NK-92 treated with Interleukin-12 subunit alpha and Interleukin-12 subunit beta, amount 100 ng/mL, for 24 hours (cell line): ENCODE measurements around the gene ASIC1.
A peak's percentile ranks its signal among the peaks of the same experiment; 100 is the strongest.

Experiments
- DNase-seq: peaks from one replicate; lab custom pipeline; 2025; lab: John Stamatoyannopoulos, UW

The ASIC1 gene

GRCh38 chr12:50084775-50085614 lies 27.6 kb downstream of the ASIC1 start, which contains the start of gene SMARCD1:
SMARCD1 (plus strand) TSS chr12:50085342; CDS start chr12:50085370, 28 bp downstream.
- peak; percentile 78 for DNase-seq

GRCh38 chr12:50085615-50086072 lies 28.2 kb downstream of the ASIC1 start:
- no peak for DNase-seq

GRCh38 chr12:50086148-50086547 lies 28.8 kb downstream of the ASIC1 start:
- no peak for DNase-seq

- no peak for DNase-seq
Measured at GRCh38 chr12:50087151-50087550, 29.8 kb downstream of the ASIC1 start.

- no peak for DNase-seq
Measured at GRCh38 chr12:50087995-50088394, 30.6 kb downstream of the ASIC1 start.

GRCh38 chr12:50088577-50089335 lies 31.4 kb downstream of the ASIC1 start:
- peak; percentile 13 for DNase-seq

GRCh38 chr12:50089730-50090129 lies 32.3 kb downstream of the ASIC1 start:
- DNase-seq, result no peak

- no peak for DNase-seq
Measured at GRCh38 chr12:50090391-50090790, 33.0 kb downstream of the ASIC1 start.

GRCh38 chr12:50097952-50098351 lies 40.6 kb downstream of the ASIC1 start:
- no peak for DNase-seq

- DNase-seq, result no peak
Measured at GRCh38 chr12:50099302-50100008, 42.1 kb downstream of the ASIC1 start.

- DNase-seq, result no peak
Measured at GRCh38 chr12:50100561-50100960, 43.2 kb downstream of the ASIC1 start.

- DNase-seq, result no peak
Measured at GRCh38 chr12:50101663-50102062, 44.3 kb downstream of the ASIC1 start.

- no peak for DNase-seq
Measured at GRCh38 chr12:50102131-50102531, 44.7 kb downstream of the ASIC1 start.

GRCh38 chr12:50102646-50103309 lies 45.4 kb downstream of the ASIC1 start:
- DNase-seq, result no peak

GRCh38 chr12:50103351-50103750 lies 46.0 kb downstream of the ASIC1 start:
- no peak for DNase-seq

- no peak for DNase-seq
Measured at GRCh38 chr12:50103767-50104321, 46.4 kb downstream of the ASIC1 start, which contains the start of gene GPD1. GPD1 (plus strand) TSS chr12:50104008; CDS start chr12:50104051, 43 bp downstream.

- no peak for DNase-seq
Measured at GRCh38 chr12:50104417-50105366, 47.3 kb downstream of the ASIC1 start.

- no peak for DNase-seq
Measured at GRCh38 chr12:50105913-50106450, 48.6 kb downstream of the ASIC1 start.

- no peak for DNase-seq
Measured at GRCh38 chr12:50106907-50107306, 49.5 kb downstream of the ASIC1 start.
